Ishikawa (cell line): ENCODE results near the gene MAP3K8.

Experiments
- CEBPB ChIP-seq: IDR thresholded peaks from 2 replicates; pipeline ENCODE4 v1.6.1; 2012
- CREB1 ChIP-seq: IDR thresholded peaks from 2 replicates; pipeline ENCODE4 v1.6.1; 2012; ENCODE audit warnings: low read depth
- EGR1 ChIP-seq: IDR thresholded peaks from 2 replicates; pipeline ENCODE4 v1.6.1; 2012
- EP300 ChIP-seq: IDR thresholded peaks from 2 replicates; pipeline ENCODE4 v1.6.1; 2012; ENCODE audit warnings: borderline replicate concordance
- FOXM1 ChIP-seq: IDR thresholded peaks from 2 replicates; pipeline ENCODE4 v1.6.1; 2012; ENCODE audit warnings: low read depth, borderline replicate concordance
- NFIC ChIP-seq: IDR thresholded peaks from 2 replicates; pipeline ENCODE4 v1.6.1; 2012
- RAD21 ChIP-seq: IDR thresholded peaks from 2 replicates; pipeline ENCODE4 v1.6.1; 2012; ENCODE audit warnings: low read depth
- TAF1 ChIP-seq: IDR thresholded peaks from 2 replicates; pipeline ENCODE4 v1.6.1; 2012; ENCODE audit warnings: low read depth, mild to moderate bottlenecking
- TCF12 ChIP-seq: IDR thresholded peaks from 2 replicates; pipeline ENCODE4 v1.6.1; 2012; ENCODE audit warnings: low read depth
- TEAD4 ChIP-seq: IDR thresholded peaks from 2 replicates; pipeline ENCODE4 v1.6.1; 2012
- YY1 ChIP-seq: IDR thresholded peaks from 2 replicates; pipeline ENCODE4 v1.6.1; 2012; ENCODE audit warnings: low read depth
- ZBTB7A ChIP-seq: IDR thresholded peaks from 2 replicates; pipeline ENCODE4 v1.6.1; 2012; ENCODE audit warnings: low read depth
- TF ChIP-seq, protein P1 (sequence below): IDR thresholded peaks from 2 replicates; pipeline ENCODE4 v1.6.1; 2012; ENCODE audit warnings: low read depth, mild to moderate bottlenecking
- TF ChIP-seq, protein P2 (sequence below): IDR thresholded peaks from 2 replicates; pipeline ENCODE4 v1.6.1; 2012
- TF ChIP-seq, protein P3 (sequence below): IDR thresholded peaks from 2 replicates; pipeline ENCODE4 v1.6.1; 2012

Gene MAP3K8

DNA sequence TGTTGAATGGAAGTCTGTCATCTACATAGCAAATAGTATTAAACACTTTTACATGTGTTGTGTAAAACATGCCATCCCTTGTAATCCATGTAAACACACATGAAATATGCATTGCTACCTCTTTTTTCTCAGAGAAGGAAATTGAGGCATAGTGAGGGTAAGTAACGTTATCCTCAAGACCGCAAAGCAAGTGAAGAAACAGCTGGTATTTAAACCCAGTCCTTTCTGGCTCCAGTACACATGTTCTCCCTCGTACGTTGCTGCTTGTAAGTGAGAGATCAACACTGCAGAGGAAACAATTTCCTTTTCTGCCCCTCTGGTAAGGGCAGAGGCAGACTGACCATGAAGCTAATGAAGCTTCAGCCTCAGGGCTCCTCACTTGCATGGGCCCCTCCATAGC is 28.5 kb downstream of the MAP3K8 start:
- no peak for TF ChIP-seq TAF1
- no peak for TF ChIP-seq YY1
- TF ChIP-seq CREB1, result no peak
- no peak for TF ChIP-seq EGR1
- TF ChIP-seq, protein P1, sequence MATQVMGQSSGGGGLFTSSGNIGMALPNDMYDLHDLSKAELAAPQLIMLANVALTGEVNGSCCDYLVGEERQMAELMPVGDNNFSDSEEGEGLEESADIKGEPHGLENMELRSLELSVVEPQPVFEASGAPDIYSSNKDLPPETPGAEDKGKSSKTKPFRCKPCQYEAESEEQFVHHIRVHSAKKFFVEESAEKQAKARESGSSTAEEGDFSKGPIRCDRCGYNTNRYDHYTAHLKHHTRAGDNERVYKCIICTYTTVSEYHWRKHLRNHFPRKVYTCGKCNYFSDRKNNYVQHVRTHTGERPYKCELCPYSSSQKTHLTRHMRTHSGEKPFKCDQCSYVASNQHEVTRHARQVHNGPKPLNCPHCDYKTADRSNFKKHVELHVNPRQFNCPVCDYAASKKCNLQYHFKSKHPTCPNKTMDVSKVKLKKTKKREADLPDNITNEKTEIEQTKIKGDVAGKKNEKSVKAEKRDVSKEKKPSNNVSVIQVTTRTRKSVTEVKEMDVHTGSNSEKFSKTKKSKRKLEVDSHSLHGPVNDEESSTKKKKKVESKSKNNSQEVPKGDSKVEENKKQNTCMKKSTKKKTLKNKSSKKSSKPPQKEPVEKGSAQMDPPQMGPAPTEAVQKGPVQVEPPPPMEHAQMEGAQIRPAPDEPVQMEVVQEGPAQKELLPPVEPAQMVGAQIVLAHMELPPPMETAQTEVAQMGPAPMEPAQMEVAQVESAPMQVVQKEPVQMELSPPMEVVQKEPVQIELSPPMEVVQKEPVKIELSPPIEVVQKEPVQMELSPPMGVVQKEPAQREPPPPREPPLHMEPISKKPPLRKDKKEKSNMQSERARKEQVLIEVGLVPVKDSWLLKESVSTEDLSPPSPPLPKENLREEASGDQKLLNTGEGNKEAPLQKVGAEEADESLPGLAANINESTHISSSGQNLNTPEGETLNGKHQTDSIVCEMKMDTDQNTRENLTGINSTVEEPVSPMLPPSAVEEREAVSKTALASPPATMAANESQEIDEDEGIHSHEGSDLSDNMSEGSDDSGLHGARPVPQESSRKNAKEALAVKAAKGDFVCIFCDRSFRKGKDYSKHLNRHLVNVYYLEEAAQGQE, result no peak
- TF ChIP-seq NFIC, result no peak
- TF ChIP-seq, protein P2, sequence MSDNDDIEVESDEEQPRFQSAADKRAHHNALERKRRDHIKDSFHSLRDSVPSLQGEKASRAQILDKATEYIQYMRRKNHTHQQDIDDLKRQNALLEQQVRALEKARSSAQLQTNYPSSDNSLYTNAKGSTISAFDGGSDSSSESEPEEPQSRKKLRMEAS, result no peak
- no peak for TF ChIP-seq CEBPB

DNA sequence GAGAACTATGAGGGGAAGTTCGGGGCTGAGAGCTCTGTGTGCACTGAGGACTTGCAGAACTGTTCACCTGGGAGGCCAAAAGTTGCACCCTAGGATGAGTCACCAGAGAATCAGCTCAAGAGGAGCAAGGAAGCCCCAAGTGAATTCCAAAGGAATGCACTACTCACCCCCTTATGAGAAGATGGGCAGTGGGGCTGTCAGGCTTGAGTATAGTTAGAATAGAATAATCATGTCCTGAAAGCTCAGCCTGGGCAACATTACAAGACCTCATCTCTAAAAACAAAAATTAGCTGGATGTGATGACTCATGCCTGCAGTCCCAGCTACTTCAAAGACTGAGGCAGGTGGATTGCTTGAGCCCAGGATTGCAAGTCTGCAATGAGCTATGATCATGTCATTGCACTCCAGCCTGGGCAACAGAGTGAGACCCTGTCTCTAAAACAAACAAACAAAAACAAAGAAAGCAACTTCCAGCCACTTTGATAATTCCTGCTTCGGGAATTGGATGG is 30.0 kb downstream of the MAP3K8 start:
- no peak for TF ChIP-seq CEBPB
- TF ChIP-seq FOXM1, result no peak
- no peak for TF ChIP-seq TCF12
- no peak for TF ChIP-seq EP300
- no peak for TF ChIP-seq YY1
- TF ChIP-seq NFIC, result no peak
- no peak for TF ChIP-seq TEAD4
- TF ChIP-seq TAF1, result no peak

DNA sequence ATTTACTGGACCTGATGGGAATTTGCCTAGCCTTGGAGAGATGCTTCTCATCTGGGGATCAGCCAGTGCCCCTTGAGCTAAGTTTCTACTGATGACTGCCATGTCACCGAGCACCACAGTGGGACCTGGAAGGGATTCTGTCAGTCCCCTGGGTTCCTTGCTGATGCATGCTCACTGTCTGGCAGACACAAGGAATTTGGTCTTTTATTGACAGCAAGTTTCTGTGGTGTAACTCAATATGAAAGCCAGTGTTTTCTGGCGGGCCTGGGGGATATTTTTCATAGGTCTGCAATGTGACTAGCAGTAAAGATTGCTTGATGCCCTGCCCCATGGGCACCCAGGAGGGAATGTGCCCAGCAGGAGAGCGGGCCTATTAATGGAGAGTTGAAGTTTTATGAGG is 30.7 kb downstream of the MAP3K8 start:
- TF ChIP-seq TAF1 (no peak), EGR1 (no peak), CREB1 (no peak), EP300 (no peak), TEAD4 (no peak), FOXM1 (no peak), NFIC (no peak), RAD21 (no peak), CEBPB (no peak), TCF12 (no peak), YY1 (no peak), ZBTB7A (no peak)
- TF ChIP-seq, protein P1, result no peak
- TF ChIP-seq, protein P2, result no peak
- TF ChIP-seq, protein P3, sequence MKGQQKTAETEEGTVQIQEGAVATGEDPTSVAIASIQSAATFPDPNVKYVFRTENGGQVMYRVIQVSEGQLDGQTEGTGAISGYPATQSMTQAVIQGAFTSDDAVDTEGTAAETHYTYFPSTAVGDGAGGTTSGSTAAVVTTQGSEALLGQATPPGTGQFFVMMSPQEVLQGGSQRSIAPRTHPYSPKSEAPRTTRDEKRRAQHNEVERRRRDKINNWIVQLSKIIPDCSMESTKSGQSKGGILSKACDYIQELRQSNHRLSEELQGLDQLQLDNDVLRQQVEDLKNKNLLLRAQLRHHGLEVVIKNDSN, result no peak

DNA sequence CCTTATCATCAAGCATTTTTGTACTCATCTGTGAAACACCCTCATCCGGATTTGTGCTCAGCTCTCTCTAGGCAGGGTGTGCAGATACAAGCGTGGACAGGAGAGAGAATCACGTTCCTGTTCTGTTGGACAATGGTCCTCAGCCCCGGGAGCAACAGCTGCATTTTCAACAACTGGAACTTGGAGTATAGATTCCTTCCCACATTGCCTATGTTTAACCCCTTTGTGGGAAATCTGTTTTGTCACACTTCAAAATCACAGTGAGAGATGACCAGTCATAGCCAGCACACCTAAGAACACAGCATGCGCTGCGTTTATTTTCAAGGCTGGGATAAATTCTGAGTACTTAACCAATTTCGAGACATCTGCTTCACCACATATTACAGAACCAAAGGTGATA is 32.5 kb downstream of the MAP3K8 start:
- TF ChIP-seq, protein P1, result no peak
- TF ChIP-seq TCF12, result no peak
- no peak for TF ChIP-seq TEAD4
- no peak for TF ChIP-seq TAF1
- TF ChIP-seq, protein P2, result no peak
- no peak for TF ChIP-seq EP300
- TF ChIP-seq CREB1, result no peak
- TF ChIP-seq FOXM1, result no peak
- TF ChIP-seq EGR1, result no peak
- TF ChIP-seq NFIC, result no peak
- TF ChIP-seq ZBTB7A, result no peak
- no peak for TF ChIP-seq CEBPB
- TF ChIP-seq, protein P3, result no peak
- no peak for TF ChIP-seq RAD21
- no peak for TF ChIP-seq YY1
